HepG2 (cell line): ENCODE measurements around the gene GPRIN1. TPM values are rescaled to one million over a fixed set of nuclear protein-coding genes. Genes with fewer than 3 reads are reported as not detected.

Source experiments
- ARID5B ChIP-seq: IDR thresholded peaks from 2 replicates; pipeline ENCODE4 v1.4.0; 2020; ENCODE audit warnings: mild to moderate bottlenecking, missing genetic modification reagents
- E2F1 ChIP-seq: sonication (generic); formaldehyde crosslinking; IDR thresholded peaks from 2 replicates; pipeline ENCODE4 v1.5.0; 2020; ENCODE audit warnings: missing genetic modification reagents
- EED ChIP-seq: sonication (generic); formaldehyde crosslinking; IDR thresholded peaks from 2 replicates; pipeline ENCODE4 v1.5.0; 2020; ENCODE audit warnings: mild to moderate bottlenecking, missing genetic modification reagents
- FOXA3 ChIP-seq: IDR thresholded peaks from 2 replicates; pipeline ENCODE4 v1.6.1; 2016; ENCODE audit warnings: missing genetic modification reagents, missing compliant biosample characterization
- GATA4 ChIP-seq: sonication (generic); IDR thresholded peaks from 2 replicates; pipeline ENCODE4 v1.6.1; 2016; ENCODE audit warnings: antibody characterized with exemption, low read depth, borderline replicate concordance
- HBP1 ChIP-seq: IDR thresholded peaks from 2 replicates; pipeline ENCODE4 v1.6.1; 2016; ENCODE audit warnings: low read depth, control low read depth
- HIVEP1 ChIP-seq: sonication (generic); formaldehyde crosslinking; IDR thresholded peaks from 2 replicates; pipeline ENCODE4 v1.4.0; 2020; ENCODE audit warnings: mild to moderate bottlenecking, missing genetic modification reagents
- KAT8 ChIP-seq: IDR thresholded peaks from 2 replicates; pipeline ENCODE4 v1.6.1; 2016; ENCODE audit warnings: missing genetic modification reagents, missing compliant biosample characterization
- MAX ChIP-seq: IDR thresholded peaks from 2 replicates; pipeline ENCODE4 v1.6.1; 2012; ENCODE audit warnings: inconsistent platforms
- MEF2D ChIP-seq: sonication (generic); formaldehyde crosslinking; IDR thresholded peaks from 2 replicates; pipeline ENCODE4 v1.5.1; 2020; ENCODE audit warnings: mild to moderate bottlenecking, missing genetic modification reagents
- MXD1 ChIP-seq: sonication (generic); formaldehyde crosslinking; IDR thresholded peaks from 2 replicates; pipeline ENCODE4 v1.4.0; 2020; ENCODE audit warnings: mild to moderate bottlenecking, missing genetic modification reagents
- NCOR1 ChIP-seq: fragments of 200-600 bp; sonication (generic); IDR thresholded peaks from 2 replicates; pipeline ENCODE4 v1.7.0; 2017; ENCODE audit warnings: antibody characterized with exemption, low read length, borderline replicate concordance
- NFATC3 ChIP-seq: sonication (generic); formaldehyde crosslinking; IDR thresholded peaks from 2 replicates; pipeline ENCODE4 v1.5.1; 2020; ENCODE audit warnings: mild to moderate bottlenecking, missing genetic modification reagents
- PHF21A ChIP-seq: sonication (generic); formaldehyde crosslinking; IDR thresholded peaks from 2 replicates; pipeline ENCODE4 v1.5.0; 2020; ENCODE audit warnings: mild to moderate bottlenecking, missing genetic modification reagents
- POLR2AphosphoS5 ChIP-seq: IDR thresholded peaks from 2 replicates; pipeline ENCODE4 v1.6.1; 2012; ENCODE audit warnings: low read depth, low read length
- RARA ChIP-seq: IDR thresholded peaks from 2 replicates; pipeline ENCODE4 v1.6.1; 2016; ENCODE audit warnings: missing genetic modification reagents, missing compliant biosample characterization
- RFX3 ChIP-seq: IDR thresholded peaks from 2 replicates; pipeline ENCODE4 v1.6.1; 2016; ENCODE audit warnings: missing biosample characterization, missing genetic modification reagents
- SMAD1 ChIP-seq: sonication (generic); formaldehyde crosslinking; IDR thresholded peaks from 2 replicates; pipeline ENCODE4 v1.4.0; 2020; ENCODE audit warnings: missing genetic modification reagents, low read depth, mild to moderate bottlenecking, borderline replicate concordance
- SRSF1 ChIP-seq: fragments of 200-400 bp; formaldehyde crosslinking; optimal IDR thresholded peaks from 2 replicates; pipeline ENCODE3; 2017; ENCODE audit warnings: mild to moderate bottlenecking, low read depth, low read length, moderate library complexity
- ZNF224 ChIP-seq: sonication (generic); formaldehyde crosslinking; IDR thresholded peaks from 2 replicates; pipeline ENCODE4 v1.5.0; 2020; ENCODE audit warnings: mild to moderate bottlenecking, missing genetic modification reagents
- ZNF496 ChIP-seq: sonication (generic); formaldehyde crosslinking; IDR thresholded peaks from 2 replicates; pipeline ENCODE4 v1.8.1; 2023; ENCODE audit warnings: mild to moderate bottlenecking, moderate library complexity, missing genetic modification reagents; ENCODE audit not compliant: insufficient replicate concordance
- ZNF580 ChIP-seq: IDR thresholded peaks from 2 replicates; pipeline ENCODE4 v1.6.1; 2016; ENCODE audit warnings: low read depth, borderline replicate concordance
- polyA plus RNA-seq, 8 experiments: library from polyadenylated mRNA; depleted of rRNA in 3 of 8; stranded (reverse) in 7 of 8; unstranded in 1 of 8; fragments of >200 nt; fragmentation: Illumina TruSeq in 4 of 8; extraction: Trizol in 4 of 8; gene quantifications; 2 replicates each; pipeline versions ENCODE4 v1.2.1 to v1.2.3, GENCODE V29; 2011 to 2016; ENCODE audit warnings: low read depth in 4 of 8, missing spikeins in 1 of 8, mixed read lengths in 1 of 8; ENCODE audit not compliant: insufficient read depth in 1 of 8
- total RNA-seq, 5 experiments: library from RNA; depleted of rRNA; stranded (reverse); fragments of >200 nt; fragmentation: Illumina TruSeq; extraction: Trizol; gene quantifications; 2 replicates each; pipeline ENCODE4 v1.2.3, GENCODE V29; 2016; ENCODE audit warnings: low read depth in 1 of 5

Gene GPRIN1
- total and polyA plus RNA-seq, 2 of the 13 experiments (the other 11 are each of a cell fraction or from before 2014, with no cell fraction given), result 0.32 to 2.0 TPM

- TF ChIP-seq HBP1, result no peak
- TF ChIP-seq ZNF224 (CRISPR knock-in tag), result no peak
- TF ChIP-seq POLR2AphosphoS5, result peak; percentile 57
- TF ChIP-seq SRSF1, result no peak
- TF ChIP-seq FOXA3 (CRISPR knock-in tag), result peak; percentile 4; the same call in 1 of the 2 replicates
- no peak for TF ChIP-seq NCOR1
- TF ChIP-seq RFX3, result no peak
- TF ChIP-seq GATA4, result 0 out of 2 replicates have a peak, but pooled peaks have one; percentile 33
- 0 out of 2 replicates have a peak, but pooled peaks have one; percentile 6 for TF ChIP-seq ARID5B
- 0 out of 2 replicates have a peak, but pooled peaks have one; percentile 39 for TF ChIP-seq NFATC3 (CRISPR knock-in tag)
- TF ChIP-seq PHF21A, result 0 out of 2 replicates have a peak, but pooled peaks have one; percentile 22
- no peak for TF ChIP-seq EED
- peak; percentile 43; the same call in 1 of the 2 replicates for TF ChIP-seq ZNF580 (CRISPR knock-in tag)
- no peak; the same call in 1 of the 2 replicates for TF ChIP-seq MAX
- 0 out of 2 replicates have a peak, but pooled peaks have one; percentile 17 for TF ChIP-seq SMAD1 (CRISPR knock-in tag)
- no peak for TF ChIP-seq E2F1 (CRISPR knock-in tag)
- TF ChIP-seq ZNF496 (CRISPR knock-in tag), result no peak
- 0 out of 2 replicates have a peak, but pooled peaks have one; percentile 9 for TF ChIP-seq RARA
- TF ChIP-seq MXD1 (CRISPR knock-in tag), result 0 out of 2 replicates have a peak, but pooled peaks have one; percentile 44
- TF ChIP-seq KAT8 (CRISPR knock-in tag), result 0 out of 2 replicates have a peak, but pooled peaks have one; percentile 23
- peak; percentile 63; the same call in 1 of the 2 replicates for TF ChIP-seq HIVEP1 (CRISPR knock-in tag)
- TF ChIP-seq MEF2D (CRISPR knock-in tag), result no peak
These were observed 37.3 kb upstream of the GPRIN1 start, which contains the start of gene TSPAN17 (continued) for GRCh38 chr5:176647030-176647842.
